CD4-positive, alpha-beta T cell treated with Interleukin-4 for 4 hours (primary cell): Measurements from ENCODE around the gene SEC24D.

Experiments used
- DNase-seq: peaks from one replicate; pipeline ENCODE4 v3.0.0-alpha.2; 2020

Gene SEC24D

DNA sequence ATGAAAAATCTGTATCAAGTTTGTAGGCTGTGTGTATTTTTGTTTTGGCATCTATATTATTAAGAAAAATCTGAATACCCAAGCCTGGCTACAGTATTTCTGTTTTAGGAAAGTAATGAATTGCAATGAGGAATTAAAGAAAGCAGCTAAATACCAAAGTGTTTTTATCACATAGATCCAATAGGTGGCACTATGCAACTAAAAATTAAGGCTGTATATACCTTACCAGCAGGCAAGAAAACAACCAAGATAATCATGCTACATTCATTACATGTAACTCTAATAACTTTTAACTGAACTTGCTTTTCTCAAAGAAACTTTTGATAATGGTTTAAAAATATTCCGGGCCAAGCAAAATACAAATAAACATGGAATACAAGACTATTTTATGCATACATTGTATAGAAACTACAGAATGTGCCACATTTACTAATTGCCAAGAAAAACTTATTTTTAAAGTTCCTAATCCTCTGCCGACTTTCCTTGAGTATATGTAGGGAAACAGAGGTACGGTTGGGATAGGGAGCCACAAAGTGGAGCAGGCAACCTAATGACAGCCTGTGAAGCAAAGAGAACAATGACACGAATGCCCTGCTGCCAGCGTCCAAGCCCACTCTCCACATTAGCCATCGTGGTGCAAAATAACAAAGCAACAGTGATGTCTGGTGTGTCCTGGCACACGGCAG, 63.7 kb downstream of the SEC24D start:
- peak; percentile 64 for DNase-seq

GRCh38 chr4:118770741-118771187, 65.2 kb downstream of the SEC24D start:
- no peak for DNase-seq

DNA sequence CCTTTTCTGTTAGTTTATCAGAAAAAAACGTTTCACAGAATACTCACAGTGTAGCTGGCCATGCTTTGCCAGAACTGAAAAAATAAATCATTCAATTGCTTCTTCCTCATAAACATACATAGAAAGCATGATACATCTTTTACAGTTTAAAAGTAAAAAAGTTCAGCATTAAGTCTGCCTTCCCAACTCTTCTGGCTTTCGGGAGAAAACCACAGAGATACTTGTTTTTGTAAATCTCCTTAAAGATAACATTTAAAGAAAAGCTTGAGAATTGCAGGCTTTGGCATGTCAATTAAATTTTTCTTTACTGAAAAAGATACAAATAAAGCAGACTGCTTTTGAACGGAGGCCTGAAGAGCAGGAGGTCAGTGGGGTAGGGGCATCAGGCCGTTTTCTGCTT, 66.8 kb downstream of the SEC24D start:
- no peak for DNase-seq

DNA sequence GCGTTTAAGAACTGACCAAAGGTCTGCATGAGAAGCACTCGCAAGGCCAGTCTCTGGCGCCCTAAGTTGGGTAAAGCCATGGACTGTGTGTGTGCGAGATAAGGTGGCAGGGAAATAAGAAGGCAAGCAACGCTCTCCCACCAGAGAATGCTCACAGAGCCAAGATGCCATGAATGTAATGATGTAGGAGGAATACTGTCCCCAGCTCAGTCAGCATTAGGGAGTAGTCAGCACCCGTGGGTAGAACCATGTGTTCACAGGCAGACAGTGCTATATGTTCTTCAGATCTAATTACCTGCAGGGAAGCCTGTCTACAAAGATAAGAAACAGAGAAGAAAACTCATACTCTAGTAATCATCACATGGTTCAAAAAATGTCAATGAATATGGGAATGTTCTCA, 68.8 kb downstream of the SEC24D start:
- no peak for DNase-seq

- DNase-seq = no peak
Observed at GRCh38 chr4:118765399-118765798, 70.5 kb downstream of the SEC24D start.

- no peak for DNase-seq
Observed at GRCh38 chr4:118762730-118763477, 73.0 kb downstream of the SEC24D start.

- DNase-seq = no peak
Observed at GRCh38 chr4:118762155-118762554, 73.8 kb downstream of the SEC24D start.

GRCh38 chr4:118761397-118762016, 74.4 kb downstream of the SEC24D start:
- DNase-seq = no peak

DNA sequence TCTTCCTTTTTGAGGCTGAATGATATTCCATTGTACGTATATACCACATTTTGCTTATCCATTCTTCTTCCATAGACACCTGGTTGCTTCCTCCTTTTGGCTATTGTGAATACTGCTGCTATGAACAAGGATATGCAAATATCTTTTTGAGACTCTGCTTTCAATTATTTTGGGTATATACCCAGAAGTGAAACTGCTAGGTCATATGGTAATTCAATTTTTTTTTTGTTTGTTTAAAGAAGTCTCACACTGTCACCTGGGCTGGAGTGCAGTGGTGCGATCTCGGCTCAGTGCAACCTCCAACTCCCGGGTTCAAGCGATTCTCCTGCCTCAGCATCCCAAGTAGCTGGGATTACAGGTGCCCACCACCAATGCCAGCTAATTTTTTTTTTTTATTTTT, 75.4 kb downstream of the SEC24D start:
- DNase-seq = no peak

- no peak for DNase-seq
Observed at GRCh38 chr4:118760092-118760491, 75.8 kb downstream of the SEC24D start.

DNA sequence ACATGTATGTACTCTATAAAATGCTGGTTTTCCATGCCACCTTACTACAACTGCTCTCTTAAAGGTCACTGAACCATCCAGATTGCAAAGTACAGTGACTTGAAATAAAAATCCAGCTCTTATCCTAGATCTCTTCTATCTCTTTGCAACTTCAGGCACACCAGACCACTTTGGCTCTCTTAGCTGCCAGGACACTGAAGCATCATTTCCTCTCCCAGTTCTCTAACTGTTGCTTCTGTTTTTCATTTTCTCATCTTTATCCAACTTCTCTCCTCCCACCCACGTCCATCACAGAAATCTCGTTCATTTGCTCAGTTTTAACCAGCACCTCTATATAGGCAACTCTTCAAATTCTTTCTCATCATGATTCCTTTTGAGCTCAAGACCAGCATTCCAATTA, 76.4 kb downstream of the SEC24D start:
- DNase-seq = no peak

- no peak for DNase-seq
Observed at GRCh38 chr4:118758293-118758692, 77.6 kb downstream of the SEC24D start.

- DNase-seq = no peak
Observed at GRCh38 chr4:118757761-118758251, 78.1 kb downstream of the SEC24D start.

DNA sequence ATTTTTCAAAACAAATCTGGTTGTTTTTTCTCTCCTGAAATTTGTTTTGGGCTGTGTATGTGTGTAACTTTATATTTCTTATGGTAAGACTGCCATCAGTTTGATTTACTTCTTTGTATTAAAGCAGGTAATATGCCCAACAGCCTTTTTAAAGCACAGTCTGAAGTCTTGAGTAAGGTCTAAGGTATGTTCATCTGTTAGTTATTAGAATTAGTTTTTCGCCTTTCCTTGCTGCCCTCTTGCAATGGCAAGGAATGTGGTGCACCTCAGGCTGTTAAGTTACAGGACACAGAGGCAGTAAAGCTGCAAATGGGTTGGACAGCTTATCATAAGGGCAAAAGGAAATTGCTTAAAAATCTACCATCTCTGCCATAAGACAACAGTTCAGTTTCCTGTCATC, 79.0 kb downstream of the SEC24D start:
- no peak for DNase-seq

GRCh38 chr4:118756429-118756828, 79.5 kb downstream of the SEC24D start:
- no peak for DNase-seq

GRCh38 chr4:118755438-118756226, 80.3 kb downstream of the SEC24D start:
- DNase-seq = no peak

GRCh38 chr4:118754890-118755289, 81.0 kb downstream of the SEC24D start:
- no peak for DNase-seq

- no peak for DNase-seq
Observed at GRCh38 chr4:118753685-118754084, 82.2 kb downstream of the SEC24D start.

GRCh38 chr4:118753096-118753495, 82.8 kb downstream of the SEC24D start:
- no peak for DNase-seq

GRCh38 chr4:118752551-118752950, 83.4 kb downstream of the SEC24D start:
- DNase-seq = no peak

DNA sequence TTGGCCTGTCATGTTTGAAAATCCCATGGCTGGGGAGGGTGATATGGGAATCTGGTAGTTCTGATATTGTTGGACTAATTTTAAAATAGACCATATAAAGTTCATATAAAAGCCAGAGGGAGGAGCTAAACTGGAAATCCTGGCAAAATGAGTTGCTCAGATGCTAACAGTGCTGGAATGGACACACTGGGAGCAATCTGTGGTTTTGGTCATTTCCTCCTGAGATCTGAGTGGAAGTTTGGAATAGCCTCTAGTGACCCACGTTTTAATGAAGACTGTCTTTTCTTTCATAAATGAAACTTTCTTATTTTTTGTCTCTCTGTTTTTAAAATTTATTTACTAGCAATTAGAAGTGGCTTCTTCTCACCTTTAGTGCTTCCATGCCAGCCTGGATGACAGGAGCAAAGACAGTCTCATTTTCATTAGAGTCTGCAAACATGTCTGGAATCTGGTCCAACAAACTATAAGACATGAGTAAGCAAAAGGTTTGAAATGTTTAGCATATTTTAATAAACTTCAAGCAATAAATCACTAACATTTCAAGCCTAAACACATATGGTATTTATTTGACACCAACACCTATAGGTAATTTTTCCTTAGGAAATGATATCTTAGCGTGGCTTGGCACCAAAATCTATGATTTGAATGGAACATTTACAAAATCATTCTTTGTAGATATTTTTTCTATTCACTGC, 84.2 kb downstream of the SEC24D start:
- no peak for DNase-seq

- DNase-seq = no peak
Observed at GRCh38 chr4:118749347-118749988, 86.5 kb downstream of the SEC24D start.
